A549 (cell line): ENCODE results near the gene MRPL28. TPM values are rescaled to one million over a fixed set of nuclear protein-coding genes. Genes with fewer than 3 reads are reported as not detected.
A peak's percentile ranks its signal among the peaks of the same experiment; 100 is the strongest.
"Not testable (repeated sequence)": the region's sequence is repeated elsewhere in the genome, so short reads cannot be mapped to it uniquely, and the experiment has no call there.

Source experiments
- ATAC-seq, 2 experiments: fragments of 200-7000 bp in 1 of 2; fragments of >200 bp in 1 of 2; cut with Nextera tagmentation in 1 of 2; cut with Tn5 transposase in 1 of 2; 3 replicates each; pipeline versions ENCODE4 v1.8.0 to v1.9.1; 2018 to 2020; ENCODE audit warnings: mild to moderate bottlenecking in 1 of 2, moderate library complexity in 1 of 2
- CTCF ChIA-PET: fragments of 300-600 bp; sonication (Branson Sonifier 250); formaldehyde crosslinking; extraction: SDS; loops from one replicate; lab custom pipeline; 2021; ENCODE audit warnings: antibody characterized with exemption, inconsistent platforms; lab: Yijun Ruan, JAX
- POLR2A ChIA-PET: fragments of 350-600 bp; formaldehyde crosslinking; extraction: SDS; loops from one replicate; lab custom pipeline; 2021; ENCODE audit warnings: antibody characterized with exemption, inconsistent platforms; lab: Yijun Ruan, JAX
- DNase-seq, 2 experiments: peaks; one replicate each; pipeline versions ENCODE4 v3.0.0 to v3.0.0-alpha.2; 2011 to 2016; ENCODE audit warnings: low read depth in 1 of 2, low spot score in 1 of 2
- FAIRE-seq: peaks from 2 replicates; lab custom pipeline; 2011; peaks lifted over from hg19 to GRCh38; lab: Jason Lieb, UNC
- H3K27ac ChIP-seq, 2 experiments: fragments of >200 bp; sonication (Bioruptor Twin); formaldehyde crosslinking; 3 replicates each; pipeline ENCODE4 v1.5.1; 2016 to 2017
- H3K4me1 ChIP-seq: fragments of >200 bp; sonication (Bioruptor Twin); formaldehyde crosslinking; 3 replicates; pipeline ENCODE4 v1.6.1; 2016
- H3K4me2 ChIP-seq: fragments of >200 bp; sonication (Bioruptor Twin); formaldehyde crosslinking; 3 replicates; pipeline ENCODE4 v1.6.1; 2016
- H3K4me3 ChIP-seq: fragments of >200 bp; sonication (Bioruptor Twin); formaldehyde crosslinking; 3 replicates; pipeline ENCODE4 v1.5.1; 2016
- H3K9me3 ChIP-seq: fragments of >200 bp; sonication (Bioruptor Twin); formaldehyde crosslinking; 3 replicates; pipeline ENCODE4 v1.6.1; 2016
- BHLHE40 ChIP-seq: IDR thresholded peaks from 2 replicates; pipeline ENCODE4 v1.6.1; 2012; ENCODE audit warnings: low read depth, low read length, inconsistent platforms
- CHD2 ChIP-seq: fragments of 150-350 bp; IDR thresholded peaks from 2 replicates; pipeline ENCODE4 v1.6.1; 2014; ENCODE audit warnings: low read length; ENCODE audit not compliant: partially characterized antibody
- CTCF ChIP-seq: fragments of >200 bp; sonication (Bioruptor Twin); formaldehyde crosslinking; IDR thresholded peaks from 3 replicates; pipeline ENCODE4 v1.5.1; 2016
- ESRRA ChIP-seq: fragments of 150-350 bp; IDR thresholded peaks from 2 replicates; pipeline ENCODE4 v1.6.1; 2014; ENCODE audit warnings: mild to moderate bottlenecking, low read length, borderline replicate concordance
- FOSL2 ChIP-seq, 2 experiments: fragments of 450-650 bp in 1 of 2; fragments of >200 bp in 1 of 2; sonication (Bioruptor Twin) in 1 of 2; formaldehyde crosslinking; IDR thresholded peaks; 2 replicates each; pipeline versions ENCODE4 v1.5.0 to v1.6.1; 2016 to 2020; ENCODE audit warnings: mild to moderate bottlenecking in 1 of 2, moderate library complexity in 1 of 2
- FOXS1 ChIP-seq: fragments of 250-450 bp; sonication (Bioruptor Pico); IDR thresholded peaks from 2 replicates; pipeline ENCODE4 v1.5.0; 2020; ENCODE audit warnings: mild to moderate bottlenecking, moderate library complexity
- KDM1A ChIP-seq: fragments of 200-600 bp; sonication (generic); IDR thresholded peaks from 2 replicates; pipeline ENCODE4 v1.6.1; 2016; ENCODE audit warnings: low read depth, mild to moderate bottlenecking
- PBX3 ChIP-seq: IDR thresholded peaks from 2 replicates; pipeline ENCODE4 v1.6.1; 2012
- RAD21 ChIP-seq, 2 experiments: fragments of >200 bp in 1 of 2; sonication (Bioruptor Twin) in 1 of 2; formaldehyde crosslinking in 1 of 2; IDR thresholded peaks in 1 of 2; conservative IDR thresholded peaks in 1 of 2; 2 replicates in 1 of 2; 3 replicates in 1 of 2; pipeline ENCODE4 v1.6.1; 2012 to 2018; ENCODE audit warnings: inconsistent platforms in 1 of 2
- RCOR1 ChIP-seq: fragments of 150-350 bp; IDR thresholded peaks from 2 replicates; pipeline ENCODE4 v1.6.1; 2014; ENCODE audit warnings: antibody characterized with exemption, low read length, low read depth
- RFX5 ChIP-seq: fragments of 450-650 bp; IDR thresholded peaks from 2 replicates; pipeline ENCODE4 v1.7.1; 2014; ENCODE audit warnings: antibody characterized with exemption, mild to moderate bottlenecking, moderate library complexity
- SMC3 ChIP-seq: fragments of >200 bp; sonication (Bioruptor Twin); formaldehyde crosslinking; IDR thresholded peaks from 3 replicates; pipeline ENCODE4 v1.6.1; 2018; ENCODE audit warnings: inconsistent platforms
- TFCP2L1 ChIP-seq: fragments of 250-450 bp; sonication (Bioruptor Pico); IDR thresholded peaks from 2 replicates; pipeline ENCODE4 v1.5.0; 2021; ENCODE audit warnings: mild to moderate bottlenecking
- ZC3H11A ChIP-seq: fragments of 450-650 bp; IDR thresholded peaks from 2 replicates; pipeline ENCODE4 v1.6.1; 2014; ENCODE audit warnings: antibody characterized with exemption, mild to moderate bottlenecking
- ZFP36 ChIP-seq: fragments of 450-650 bp; IDR thresholded peaks from 2 replicates; pipeline ENCODE4 v1.6.1; 2014; ENCODE audit warnings: borderline replicate concordance; ENCODE audit not compliant: partially characterized antibody
- WGBS: methylation state at CpG from one replicate; pipeline ENCODE4 v1.1.6; 2017; ENCODE audit errors: missing lambda C conversion rate; 5-methylcytosine and 5-hydroxymethylcytosine counted together
- polyA plus RNA-seq, 4 experiments: library from polyadenylated mRNA; depleted of rRNA in 3 of 4; stranded (reverse); fragments of >200 nt; fragmentation: RNase III in 1 of 4; extraction: RNeasy Plus Mini Kit Qiagen cat#74134 plus additional on column Dnase treatment in 1 of 4; gene quantifications; 2 replicates in 3 of 4; 3 replicates in 1 of 4; pipeline ENCODE4 v1.2.3, GENCODE V29; 2011 to 2017

Gene MRPL28
- polyA plus RNA-seq, 2 of the 4 experiments (the other 2 are of a cell fraction), result 130 to 139 TPM

- TF ChIP-seq FOXS1 (CRISPR knock-in tag), result no peak
Measured at GRCh38 chr16:392450-393030, 22.2 kb upstream of the MRPL28 start (continued).

GRCh38 chr16:391885-392335 lies 21.6 kb upstream of the MRPL28 start:
- 71% methylated on average over 7 of the region's 7 CpGs for WGBS
- H3K4me3 ChIP-seq, result no peak overlapping the region
- peaks cover 8% of the 10 kb centered on the region; the same call in 1 of the 3 replicates for H3K4me1 ChIP-seq
- DNase-seq (peak; percentile 76 to 83), FAIRE-seq (no peak), ATAC-seq (peak; percentile 70 to 82)
- no peak overlapping the region for H3K4me2 ChIP-seq
- TF ChIP-seq ESRRA (no peak), SMC3 (peak; percentile 21; the same call in 1 of the 3 replicates), RAD21 (conservative IDR thresholded peaks at IDR 0.05 in 1 of 2, IDR thresholded peaks at IDR 0.05 in 1 of 2) (peak; percentile 69 to 90), CTCF (peak; percentile 54), RCOR1 (peak; percentile 92; the same call in 1 of the 2 replicates), ZC3H11A (no peak), KDM1A (peak; percentile 34; the same call in 1 of the 2 replicates), TFCP2L1 (CRISPR knock-in tag) (no peak), ZFP36 (no peak), FOSL2 (IDR thresholded peaks at IDR 0.05) (no peak), FOSL2 (CRISPR knock-in tag; IDR thresholded peaks at IDR 0.05) (peak; percentile 71), BHLHE40 (no peak)
- H3K9me3 ChIP-seq, result 0 out of 3 replicates have a peak, but pooled peaks cover 2% of the 10 kb centered on the region
- POLR2A ChIA-PET, result no interaction called here
- H3K27ac ChIP-seq, result no peak overlapping the region
- CTCF ChIA-PET, result interaction anchor here (0.6 to 3.8 kb wide), 11 partner anchors 9 to 269 kb away, joined by 3 to 14 read pairs (median 3); partner anchors contain the start of genes DECR2, PGAP6 and RAB11FIP3

- no peak for DNase-seq
- CTCF ChIA-PET, result interaction anchor here (0.6 to 1.6 kb wide), 2 partner anchors 18 to 27 kb away, joined by 3 to 7 read pairs; no protein-coding TSS in a partner anchor
- no peak overlapping the region for H3K4me3 ChIP-seq
- 0 out of 3 replicates have a peak, but pooled peaks cover 2% of the 10 kb centered on the region for H3K9me3 ChIP-seq
- WGBS, result 90% methylated on average over 9 of the region's 10 CpGs
- TF ChIP-seq CTCF, result no peak
- no peak for TF ChIP-seq FOSL2 (IDR thresholded peaks at IDR 0.05)
- no peak for TF ChIP-seq FOSL2 (CRISPR knock-in tag; IDR thresholded peaks at IDR 0.05)
- TF ChIP-seq CHD2, result no peak
- no peak for TF ChIP-seq PBX3
- TF ChIP-seq RFX5, result no peak
- no peak overlapping the region for H3K4me2 ChIP-seq
- POLR2A ChIA-PET, result no interaction called here
- no peak for ATAC-seq
- no peak for FAIRE-seq
- H3K4me1 ChIP-seq, result no peaks in the 10 kb centered on the region
- H3K27ac ChIP-seq, result no peak overlapping the region
Measured at GRCh38 chr16:389352-389751, 19.0 kb upstream of the MRPL28 start.

GRCh38 chr16:387761-388666 lies 17.7 kb upstream of the MRPL28 start:
- POLR2A ChIA-PET, result interaction anchor here (0.7 to 1.5 kb wide), 2 partner anchors 12 to 312 kb away, joined by 4 to 5 read pairs; no protein-coding TSS in a partner anchor
- ATAC-seq, FAIRE-seq, CTCF ChIA-PET, DNase-seq, H3K4me2 ChIP-seq, H3K4me1 ChIP-seq, H3K27ac ChIP-seq, H3K4me3 ChIP-seq, H3K9me3 ChIP-seq: not testable (repeated sequence)
- WGBS, result 83% methylated on average over 20 of the region's 20 CpGs
